ENCODE data around the gene PLCB1.

Gene PLCB1

GRCh38 chr20:8914421-8914820, 782.4 kb downstream of the PLCB1 start:
- no peak for FAIRE-seq

- FAIRE-seq = no peak
Observed at GRCh38 chr20:8917084-8917483, 785.0 kb downstream of the PLCB1 start.

- FAIRE-seq = no peak
Observed at GRCh38 chr20:8918145-8918544, 786.1 kb downstream of the PLCB1 start.

- FAIRE-seq = no peak
Observed at GRCh38 chr20:8924539-8924938, 792.5 kb downstream of the PLCB1 start.

GRCh38 chr20:8930726-8931125, 798.7 kb downstream of the PLCB1 start:
- FAIRE-seq = no peak

- FAIRE-seq = no peak
Observed at GRCh38 chr20:8932192-8933165, 800.4 kb downstream of the PLCB1 start.

GRCh38 chr20:8933381-8933807, 801.3 kb downstream of the PLCB1 start:
- no peak for FAIRE-seq

GRCh38 chr20:8934362-8934761, 802.3 kb downstream of the PLCB1 start:
- no peak for FAIRE-seq
